K562 (cell line): ENCODE results near the gene CHST8. TPM values are rescaled to one million over a fixed set of nuclear protein-coding genes. Genes with fewer than 3 reads are reported as not detected.

Source experiments
- ATAC-seq: fragments of 200-7000 bp; cut with Tn5 transposase; 3 replicates; pipeline ENCODE4 v1.9.1; 2020; ENCODE audit warnings: moderate library complexity
- BruUV-seq: library from RNA; stranded (reverse); fragments of 400-500 nt; replicated peaks from 2 replicates; lab custom pipeline; 2021; lab: Mats Ljungman, UMichigan
- CTCF ChIA-PET: fragments of 300-600 bp; formaldehyde crosslinking; extraction: SDS; loops from one replicate; lab custom pipeline; 2021; ENCODE audit warnings: low intra/inter-chr PET ratio; lab: Yijun Ruan, JAX
- POLR2A ChIA-PET: fragments of 300-600, 350-650 bp; sonication (Branson Sonifier 250); formaldehyde crosslinking; extraction: SDS; loops from one replicate; lab custom pipeline; 2021; ENCODE audit warnings: antibody characterized with exemption, inconsistent platforms; lab: Yijun Ruan, JAX
- DNase-seq, 4 experiments: peaks; one replicate each; pipeline versions ENCODE4 v3.0.0 to v3.0.0-alpha.2; 2011 to 2018; ENCODE audit warnings: low spot score in 3 of 4, mixed read lengths in 3 of 4; ENCODE audit errors: extremely low read depth in 1 of 4
- FAIRE-seq: peaks from 2 replicates; lab custom pipeline; 2011; peaks lifted over from hg19 to GRCh38; lab: Jason Lieb, UNC
- H2AFZ ChIP-seq: 2 replicates; pipeline ENCODE4 v1.6.0; 2011; ENCODE audit warnings: low read depth, low read length, control low read depth, inconsistent platforms
- H3K27ac ChIP-seq: fragments of 200-600 bp; 3 replicates; pipeline ENCODE4 v1.8.0; 2011; ENCODE audit warnings: low read depth, mild to moderate bottlenecking, control low read depth, inconsistent platforms, low read length, moderate library complexity, mixed read lengths; ENCODE audit errors: extremely low read depth
- H3K27me3 ChIP-seq, 2 experiments: fragments of 300-600 bp in 1 of 2; 2 replicates in 1 of 2; 3 replicates in 1 of 2; pipeline versions ENCODE4 v1.6.0 to v1.8.0; 2011; ENCODE audit warnings: inconsistent platforms in 2 of 2, low read length in 2 of 2, mild to moderate bottlenecking in 1 of 2, mixed read lengths in 1 of 2, moderate library complexity in 1 of 2; ENCODE audit not compliant: control insufficient read depth in 2 of 2, insufficient read depth in 2 of 2
- H3K36me3 ChIP-seq: fragments of 300-600 bp; 3 replicates; pipeline ENCODE4 v1.8.0; 2011; ENCODE audit warnings: mild to moderate bottlenecking, low read length, inconsistent platforms; ENCODE audit not compliant: control insufficient read depth, insufficient read depth
- H3K4me1 ChIP-seq, 2 experiments: fragments of 200-600 bp in 1 of 2; replicated peaks in 1 of 2; 2 replicates in 1 of 2; 3 replicates in 1 of 2; pipeline versions ENCODE4 v1.5.1 to v1.8.0; 2011; ENCODE audit warnings: inconsistent platforms in 2 of 2, low read length in 2 of 2, mild to moderate bottlenecking in 1 of 2, mixed read lengths in 1 of 2, moderate library complexity in 1 of 2; ENCODE audit not compliant: control insufficient read depth in 2 of 2, insufficient read depth in 2 of 2
- H3K4me2 ChIP-seq: 2 replicates; pipeline ENCODE4 v1.6.1; 2011; ENCODE audit warnings: low read length, control low read depth, inconsistent platforms, mixed read lengths; ENCODE audit not compliant: insufficient read depth
- H3K4me3 ChIP-seq: fragments of 200-600 bp; sonication (generic), shearing (Covaris generic); 2 replicates; pipeline ENCODE4 v1.5.1; 2016; ENCODE audit warnings: control low read depth, inconsistent platforms
- H3K79me2 ChIP-seq: fragments of 200-600 bp; 3 replicates; pipeline ENCODE4 v1.8.0; 2011; ENCODE audit warnings: low read length, inconsistent platforms; ENCODE audit not compliant: control insufficient read depth, insufficient read depth
- H3K9ac ChIP-seq, 2 experiments: 2 replicates each; pipeline versions ENCODE4 v1.6.0 to v1.6.1; 2011; ENCODE audit warnings: low read depth in 2 of 2, low read length in 2 of 2, control low read depth in 1 of 2, inconsistent platforms in 1 of 2, mild to moderate bottlenecking in 1 of 2, mixed read lengths in 1 of 2; ENCODE audit not compliant: insufficient read depth in 1 of 2
- H3K9me1 ChIP-seq: one replicate; pipeline ENCODE4 v1.6.0; 2011; ENCODE audit warnings: inconsistent platforms, mild to moderate bottlenecking, low read length, moderate library complexity; ENCODE audit not compliant: control insufficient read depth, insufficient read depth
- H3K9me3 ChIP-seq: replicated peaks from 2 replicates; pipeline ENCODE4 v1.5.1; 2011; ENCODE audit warnings: low read depth, low read length, inconsistent platforms; ENCODE audit not compliant: control insufficient read depth, insufficient read depth
- H4K20me1 ChIP-seq: replicated peaks from 2 replicates; pipeline ENCODE4 v1.6.1; 2011; ENCODE audit warnings: low read length, inconsistent platforms, mixed read lengths; ENCODE audit not compliant: control insufficient read depth, insufficient read depth
- ATF1 ChIP-seq, 2 experiments: fragments of 450-650 bp in 1 of 2; IDR thresholded peaks; 2 replicates each; pipeline ENCODE4 v1.6.1; 2016; ENCODE audit warnings: missing compliant biosample characterization in 1 of 2, missing genetic modification characterization in 1 of 2
- CBX2 ChIP-seq: fragments of 200-600 bp; sonication (generic); IDR thresholded peaks from one replicate; pipeline ENCODE4 v1.6.1; 2012; ENCODE audit warnings: mild to moderate bottlenecking, low read length, inconsistent platforms; ENCODE audit not compliant: insufficient read depth, poor library complexity, severe bottlenecking
- MYBL2 ChIP-seq, 2 experiments: fragments of 450-650 bp in 1 of 2; sonication (generic) in 1 of 2; formaldehyde crosslinking in 1 of 2; IDR thresholded peaks; 2 replicates each; pipeline versions ENCODE4 v1.6.1 to v1.8.1; 2017 to 2022; ENCODE audit warnings: borderline replicate concordance in 1 of 2, inconsistent platforms in 1 of 2, low read depth in 1 of 2, mild to moderate bottlenecking in 1 of 2, missing genetic modification reagents in 1 of 2, moderate library complexity in 1 of 2
- PHB2 ChIP-seq: fragments of 450-650 bp; IDR thresholded peaks from 2 replicates; pipeline ENCODE4 v1.6.1; 2017; ENCODE audit warnings: low read depth
- SMARCC2 ChIP-seq: fragments of 450-650 bp; IDR thresholded peaks from 2 replicates; pipeline ENCODE4 v1.6.1; 2017; ENCODE audit warnings: antibody characterized with exemption, moderate library complexity, mild to moderate bottlenecking, low read depth
- SMC3 ChIP-seq: conservative IDR thresholded peaks from 2 replicates; pipeline ENCODE4 v1.6.1; 2011; ENCODE audit warnings: low read depth, low read length, improper control_type of control experiment; ENCODE audit not compliant: insufficient read depth
- SREBF2 ChIP-seq: sonication (generic); formaldehyde crosslinking; IDR thresholded peaks from 2 replicates; pipeline ENCODE4 v1.4.0; 2020; ENCODE audit warnings: mild to moderate bottlenecking, missing genetic modification reagents
- SRSF9 ChIP-seq: fragments of 200-400 bp; formaldehyde crosslinking; IDR thresholded peaks from 2 replicates; pipeline ENCODE4 v1.6.1; 2017; ENCODE audit warnings: low read depth, low read length, borderline replicate concordance
- TAF9B ChIP-seq: fragments of 450-650 bp; IDR thresholded peaks from 2 replicates; pipeline ENCODE4 v1.6.1; 2018; ENCODE audit warnings: mild to moderate bottlenecking; ENCODE audit not compliant: partially characterized antibody
- TCF3 ChIP-seq: sonication (generic); formaldehyde crosslinking; IDR thresholded peaks from 2 replicates; pipeline ENCODE4 v1.4.0; 2020; ENCODE audit warnings: mild to moderate bottlenecking, missing genetic modification reagents
- THRAP3 ChIP-seq: fragments of 450-650 bp; IDR thresholded peaks from 2 replicates; pipeline ENCODE4 v1.6.1; 2016; ENCODE audit warnings: mild to moderate bottlenecking, inconsistent platforms, borderline replicate concordance
- TRIM28 ChIP-seq: fragments of 450-650 bp; IDR thresholded peaks from 2 replicates; pipeline ENCODE4 v1.6.1; 2017
- ZNF184 ChIP-seq: sonication (generic); formaldehyde crosslinking; IDR thresholded peaks from 2 replicates; pipeline ENCODE4 v1.5.0; 2020; ENCODE audit warnings: missing genetic modification reagents
- WGBS: fragments of 100-300 bp; shearing (Covaris generic); methylation state at CpG from one replicate; pipeline ENCODE4 v1.1.6; 2016; ENCODE audit warnings: low coverage, mixed read lengths; ENCODE audit not compliant: insufficient coverage; ENCODE audit errors: missing lambda C conversion rate; 5-methylcytosine and 5-hydroxymethylcytosine counted together
- in situ Hi-C: fragments of 300-500 bp; cut with MboI; formaldehyde crosslinking; loops from 4 replicates; pipeline ENCODE4 v1.15.0; 2018; ENCODE audit warnings: inconsistent platforms, mixed read lengths
- intact Hi-C: fragments of 100-400 bp; cut with micrococcal nuclease; formaldehyde crosslinking; loops from 2 replicates; pipeline ENCODE4 v1.14.2; 2022
- polyA plus RNA-seq, 8 experiments: library from polyadenylated mRNA; depleted of rRNA in 4 of 8; stranded (reverse) in 5 of 8; unstranded in 3 of 8; fragments of >200 nt; fragmentation: Nextera tagmentation in 2 of 8; fragmentation: Illumina TruSeq in 1 of 8; extraction: Ambion mirVana in 2 of 8; extraction: Trizol in 1 of 8; gene quantifications; 2 replicates each; pipeline versions ENCODE4 v1.2.1 to v1.2.3, GENCODE V29; 2011 to 2014; ENCODE audit warnings: inconsistent platforms in 1 of 8, missing spikeins in 1 of 8
- total RNA-seq, 7 experiments: library from RNA; depleted of rRNA in 6 of 7; stranded (reverse); fragments of >200 nt in 6 of 7; fragmentation: Illumina TruSeq in 2 of 7; extraction: Trizol in 2 of 7; gene quantifications; 2 replicates each; pipeline versions ENCODE4 v1.2.1 to v1.2.3, GENCODE V29; 2011 to 2021; ENCODE audit warnings: low replicate concordance in 1 of 7
- TF ChIP-seq, protein P1 (sequence below): fragments of 250-450 bp; sonication (Bioruptor Pico); IDR thresholded peaks from 2 replicates; pipeline ENCODE4 v1.8.0; 2021; ENCODE audit warnings: borderline replicate concordance, mild to moderate bottlenecking, moderate library complexity; ENCODE audit not compliant: poor library complexity, severe bottlenecking
- TF ChIP-seq, protein P2 (sequence below): fragments of 450-650 bp; IDR thresholded peaks from 2 replicates; pipeline ENCODE4 v1.6.1; 2016; ENCODE audit warnings: missing biosample characterization, missing genetic modification characterization
- TF ChIP-seq, protein P3 (sequence below): fragments of 450-650 bp; IDR thresholded peaks from 2 replicates; pipeline ENCODE4 v1.6.1; 2016; ENCODE audit warnings: borderline replicate concordance
- TF ChIP-seq, protein P4 (sequence below): fragments of 450-650 bp; IDR thresholded peaks from 2 replicates; pipeline ENCODE4 v1.7.0; 2016; ENCODE audit warnings: borderline replicate concordance

The CHST8 gene
- total and polyA plus RNA-seq, 9 of the 15 experiments (the other 6 are each of a cell fraction or from before 2014, with no cell fraction given), result 0.11 TPM; not detected in 8

DNA sequence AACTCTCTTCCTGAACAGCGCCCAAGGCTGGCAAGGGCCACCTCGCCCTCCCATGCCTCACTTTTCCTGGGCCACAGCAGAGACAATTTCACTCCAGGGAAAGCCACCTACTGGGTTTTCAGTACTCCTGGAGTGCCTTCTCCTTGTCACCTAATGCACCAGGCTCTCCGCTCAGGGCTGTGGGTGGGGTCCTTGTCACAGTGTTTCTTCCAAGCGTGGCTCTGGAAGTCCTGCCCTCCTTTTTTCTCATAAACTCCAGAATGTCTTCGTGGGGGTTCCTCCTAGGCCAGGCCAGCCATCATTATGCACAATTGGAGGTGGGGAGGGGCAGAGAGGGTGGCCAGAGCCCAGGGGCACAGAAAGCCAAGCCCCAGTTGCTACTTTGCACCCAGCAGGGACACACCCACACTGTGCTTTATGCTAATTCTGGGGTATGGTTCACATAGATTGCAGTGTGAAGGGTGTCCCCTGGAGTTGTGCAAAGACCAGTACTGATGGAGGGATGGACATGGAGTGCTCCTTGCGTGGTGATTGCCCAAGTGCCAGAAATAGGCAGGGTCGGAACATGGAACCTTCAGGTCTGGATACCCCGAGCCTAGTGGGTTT lies 78.8 kb downstream of the CHST8 start:
- Histone ChIP-seq H3K4me3 (no peak overlapping the region), H3K36me3 (no peaks in the 10 kb centered on the region), H2AFZ (no peak overlapping the region), H4K20me1 (no peaks in the 10 kb centered on the region), H3K27me3 (peaks cover 2 to 31% of the 10 kb centered on the region in 2 experiments; a peak in 4 of 5 replicates), H3K4me1 (no peaks in the 10 kb centered on the region), H3K4me2 (no peak overlapping the region), H3K9me1 (no peaks in the 10 kb centered on the region), H3K27ac (no peak overlapping the region), H3K79me2 (no peaks in the 10 kb centered on the region), H3K9me3 (no peaks in the 10 kb centered on the region), H3K9ac (no peak overlapping the region)
- in situ Hi-C loops (no loop called here), intact Hi-C loops (no loop called here)
- no TSS peak for BruUV-seq
- FAIRE-seq (no peak), ATAC-seq (no peak), DNase-seq (no peak)
- 0% methylated on average over 8 of the region's 8 CpGs for WGBS
- ChIA-PET CTCF (no interaction called here), POLR2A (no interaction called here)
- TF ChIP-seq ZNF184 (CRISPR knock-in tag) (no peak), MYBL2 (IDR thresholded peaks at IDR 0.05; ENCODE audit: low read depth) (no peak), MYBL2 (CRISPR knock-in tag; IDR thresholded peaks at IDR 0.05; ENCODE audit: borderline replicate concordance) (no peak), ATF1 (CRISPR knock-in tag; IDR thresholded peaks at IDR 0.05) (no peak), ATF1 (tag; IDR thresholded peaks at IDR 0.05) (no peak), TAF9B (no peak), SRSF9 (no peak), SMC3 (no peak), THRAP3 (no peak), TRIM28 (no peak), TCF3 (CRISPR knock-in tag) (no peak), SREBF2 (CRISPR knock-in tag) (no peak), PHB2 (no peak), CBX2 (no peak), SMARCC2 (no peak)
- TF ChIP-seq, protein P1, sequence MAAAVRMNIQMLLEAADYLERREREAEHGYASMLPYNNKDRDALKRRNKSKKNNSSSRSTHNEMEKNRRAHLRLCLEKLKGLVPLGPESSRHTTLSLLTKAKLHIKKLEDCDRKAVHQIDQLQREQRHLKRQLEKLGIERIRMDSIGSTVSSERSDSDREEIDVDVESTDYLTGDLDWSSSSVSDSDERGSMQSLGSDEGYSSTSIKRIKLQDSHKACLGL (CRISPR knock-in tag), result no peak
- TF ChIP-seq, protein P2, sequence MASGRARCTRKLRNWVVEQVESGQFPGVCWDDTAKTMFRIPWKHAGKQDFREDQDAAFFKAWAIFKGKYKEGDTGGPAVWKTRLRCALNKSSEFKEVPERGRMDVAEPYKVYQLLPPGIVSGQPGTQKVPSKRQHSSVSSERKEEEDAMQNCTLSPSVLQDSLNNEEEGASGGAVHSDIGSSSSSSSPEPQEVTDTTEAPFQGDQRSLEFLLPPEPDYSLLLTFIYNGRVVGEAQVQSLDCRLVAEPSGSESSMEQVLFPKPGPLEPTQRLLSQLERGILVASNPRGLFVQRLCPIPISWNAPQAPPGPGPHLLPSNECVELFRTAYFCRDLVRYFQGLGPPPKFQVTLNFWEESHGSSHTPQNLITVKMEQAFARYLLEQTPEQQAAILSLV, result no peak
- TF ChIP-seq, protein P3, sequence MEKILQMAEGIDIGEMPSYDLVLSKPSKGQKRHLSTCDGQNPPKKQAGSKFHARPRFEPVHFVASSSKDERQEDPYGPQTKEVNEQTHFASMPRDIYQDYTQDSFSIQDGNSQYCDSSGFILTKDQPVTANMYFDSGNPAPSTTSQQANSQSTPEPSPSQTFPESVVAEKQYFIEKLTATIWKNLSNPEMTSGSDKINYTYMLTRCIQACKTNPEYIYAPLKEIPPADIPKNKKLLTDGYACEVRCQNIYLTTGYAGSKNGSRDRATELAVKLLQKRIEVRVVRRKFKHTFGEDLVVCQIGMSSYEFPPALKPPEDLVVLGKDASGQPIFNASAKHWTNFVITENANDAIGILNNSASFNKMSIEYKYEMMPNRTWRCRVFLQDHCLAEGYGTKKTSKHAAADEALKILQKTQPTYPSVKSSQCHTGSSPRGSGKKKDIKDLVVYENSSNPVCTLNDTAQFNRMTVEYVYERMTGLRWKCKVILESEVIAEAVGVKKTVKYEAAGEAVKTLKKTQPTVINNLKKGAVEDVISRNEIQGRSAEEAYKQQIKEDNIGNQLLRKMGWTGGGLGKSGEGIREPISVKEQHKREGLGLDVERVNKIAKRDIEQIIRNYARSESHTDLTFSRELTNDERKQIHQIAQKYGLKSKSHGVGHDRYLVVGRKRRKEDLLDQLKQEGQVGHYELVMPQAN, result no peak
- TF ChIP-seq, protein P4, sequence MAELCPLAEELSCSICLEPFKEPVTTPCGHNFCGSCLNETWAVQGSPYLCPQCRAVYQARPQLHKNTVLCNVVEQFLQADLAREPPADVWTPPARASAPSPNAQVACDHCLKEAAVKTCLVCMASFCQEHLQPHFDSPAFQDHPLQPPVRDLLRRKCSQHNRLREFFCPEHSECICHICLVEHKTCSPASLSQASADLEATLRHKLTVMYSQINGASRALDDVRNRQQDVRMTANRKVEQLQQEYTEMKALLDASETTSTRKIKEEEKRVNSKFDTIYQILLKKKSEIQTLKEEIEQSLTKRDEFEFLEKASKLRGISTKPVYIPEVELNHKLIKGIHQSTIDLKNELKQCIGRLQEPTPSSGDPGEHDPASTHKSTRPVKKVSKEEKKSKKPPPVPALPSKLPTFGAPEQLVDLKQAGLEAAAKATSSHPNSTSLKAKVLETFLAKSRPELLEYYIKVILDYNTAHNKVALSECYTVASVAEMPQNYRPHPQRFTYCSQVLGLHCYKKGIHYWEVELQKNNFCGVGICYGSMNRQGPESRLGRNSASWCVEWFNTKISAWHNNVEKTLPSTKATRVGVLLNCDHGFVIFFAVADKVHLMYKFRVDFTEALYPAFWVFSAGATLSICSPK, result no peak
